ENCODE measurements around the gene RECQL5.

DNA sequence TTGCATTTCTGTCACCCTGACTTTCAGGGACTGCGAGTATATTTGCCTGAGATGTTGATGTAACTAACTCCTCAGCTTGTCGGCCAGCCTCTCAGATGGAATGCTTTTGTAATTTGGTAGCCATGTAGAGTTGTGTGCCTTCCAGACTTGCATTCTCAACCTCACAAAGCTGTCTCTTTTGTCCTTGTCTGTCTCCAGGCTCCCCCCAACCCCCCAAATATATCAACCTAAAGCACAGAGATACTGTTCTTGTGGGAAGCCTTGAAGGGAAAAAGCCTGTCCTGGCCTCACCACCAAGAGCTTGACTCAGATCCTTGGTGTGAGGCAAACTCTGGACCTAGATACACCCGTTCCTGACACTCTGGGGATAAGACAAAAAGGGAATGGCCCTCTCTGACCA, 18.5 kb upstream of the RECQL5 start:
- no peak for TF ChIP-seq CTCF (IDR thresholded peaks at IDR 0.05; ENCODE audit: poor library complexity, severe bottlenecking)
- TF ChIP-seq POLR2AphosphoS5 (IDR thresholded peaks at IDR 0.05) = no peak
- TF ChIP-seq, protein P1, sequence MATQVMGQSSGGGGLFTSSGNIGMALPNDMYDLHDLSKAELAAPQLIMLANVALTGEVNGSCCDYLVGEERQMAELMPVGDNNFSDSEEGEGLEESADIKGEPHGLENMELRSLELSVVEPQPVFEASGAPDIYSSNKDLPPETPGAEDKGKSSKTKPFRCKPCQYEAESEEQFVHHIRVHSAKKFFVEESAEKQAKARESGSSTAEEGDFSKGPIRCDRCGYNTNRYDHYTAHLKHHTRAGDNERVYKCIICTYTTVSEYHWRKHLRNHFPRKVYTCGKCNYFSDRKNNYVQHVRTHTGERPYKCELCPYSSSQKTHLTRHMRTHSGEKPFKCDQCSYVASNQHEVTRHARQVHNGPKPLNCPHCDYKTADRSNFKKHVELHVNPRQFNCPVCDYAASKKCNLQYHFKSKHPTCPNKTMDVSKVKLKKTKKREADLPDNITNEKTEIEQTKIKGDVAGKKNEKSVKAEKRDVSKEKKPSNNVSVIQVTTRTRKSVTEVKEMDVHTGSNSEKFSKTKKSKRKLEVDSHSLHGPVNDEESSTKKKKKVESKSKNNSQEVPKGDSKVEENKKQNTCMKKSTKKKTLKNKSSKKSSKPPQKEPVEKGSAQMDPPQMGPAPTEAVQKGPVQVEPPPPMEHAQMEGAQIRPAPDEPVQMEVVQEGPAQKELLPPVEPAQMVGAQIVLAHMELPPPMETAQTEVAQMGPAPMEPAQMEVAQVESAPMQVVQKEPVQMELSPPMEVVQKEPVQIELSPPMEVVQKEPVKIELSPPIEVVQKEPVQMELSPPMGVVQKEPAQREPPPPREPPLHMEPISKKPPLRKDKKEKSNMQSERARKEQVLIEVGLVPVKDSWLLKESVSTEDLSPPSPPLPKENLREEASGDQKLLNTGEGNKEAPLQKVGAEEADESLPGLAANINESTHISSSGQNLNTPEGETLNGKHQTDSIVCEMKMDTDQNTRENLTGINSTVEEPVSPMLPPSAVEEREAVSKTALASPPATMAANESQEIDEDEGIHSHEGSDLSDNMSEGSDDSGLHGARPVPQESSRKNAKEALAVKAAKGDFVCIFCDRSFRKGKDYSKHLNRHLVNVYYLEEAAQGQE (IDR thresholded peaks at IDR 0.05; ENCODE audit: borderline replicate concordance) = no peak
- TF ChIP-seq EZH2 (IDR thresholded peaks at IDR 0.05; ENCODE audit: borderline replicate concordance, insufficient read depth, low read length, poor library complexity, severe bottlenecking) = no peak
- no peak for TF ChIP-seq EP300 (conservative IDR thresholded peaks at IDR 0.05; ENCODE audit: poor library complexity, severe bottlenecking)

Data from neural cell (in vitro differentiated cells).